ENCODE data around the gene ARHGAP26.

ARHGAP26 gene

DNA sequence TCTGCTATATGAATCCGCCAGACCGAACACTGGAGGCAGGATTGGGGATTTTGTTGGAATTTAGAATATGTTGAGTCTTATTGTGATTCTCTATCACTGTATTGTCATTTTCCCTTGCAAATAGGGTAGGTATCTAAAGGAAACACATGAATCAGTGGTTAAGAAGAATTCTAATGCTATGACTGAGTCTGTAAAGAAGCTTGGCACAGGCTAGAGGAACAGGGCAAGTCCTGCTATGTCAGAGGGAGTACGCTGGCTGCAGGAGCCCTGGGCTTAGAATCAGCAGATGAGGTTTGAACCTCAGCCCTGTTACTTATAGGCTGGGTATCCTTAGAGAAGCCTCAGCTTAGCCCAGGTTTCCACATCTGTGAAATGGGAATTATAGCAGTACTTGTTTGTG lies 435.2 kb downstream of the ARHGAP26 start:
- TF ChIP-seq, protein P1, sequence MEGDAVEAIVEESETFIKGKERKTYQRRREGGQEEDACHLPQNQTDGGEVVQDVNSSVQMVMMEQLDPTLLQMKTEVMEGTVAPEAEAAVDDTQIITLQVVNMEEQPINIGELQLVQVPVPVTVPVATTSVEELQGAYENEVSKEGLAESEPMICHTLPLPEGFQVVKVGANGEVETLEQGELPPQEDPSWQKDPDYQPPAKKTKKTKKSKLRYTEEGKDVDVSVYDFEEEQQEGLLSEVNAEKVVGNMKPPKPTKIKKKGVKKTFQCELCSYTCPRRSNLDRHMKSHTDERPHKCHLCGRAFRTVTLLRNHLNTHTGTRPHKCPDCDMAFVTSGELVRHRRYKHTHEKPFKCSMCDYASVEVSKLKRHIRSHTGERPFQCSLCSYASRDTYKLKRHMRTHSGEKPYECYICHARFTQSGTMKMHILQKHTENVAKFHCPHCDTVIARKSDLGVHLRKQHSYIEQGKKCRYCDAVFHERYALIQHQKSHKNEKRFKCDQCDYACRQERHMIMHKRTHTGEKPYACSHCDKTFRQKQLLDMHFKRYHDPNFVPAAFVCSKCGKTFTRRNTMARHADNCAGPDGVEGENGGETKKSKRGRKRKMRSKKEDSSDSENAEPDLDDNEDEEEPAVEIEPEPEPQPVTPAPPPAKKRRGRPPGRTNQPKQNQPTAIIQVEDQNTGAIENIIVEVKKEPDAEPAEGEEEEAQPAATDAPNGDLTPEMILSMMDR (IDR thresholded peaks at IDR 0.05) = no peak
- Histone ChIP-seq H3K4me3 (ENCODE audit: low read depth in 1 of 2, low read length in 1 of 2) (no peak overlapping the region), H3K27ac (no peak overlapping the region), H3K9me3 (no peaks in the 10 kb centered on the region), H3K36me3 (peaks cover 14% of the 10 kb centered on the region), H3K4me1 (ENCODE audit: control insufficient read depth in 1 of 2, insufficient read depth in 1 of 2, low read depth in 1 of 2, low read length in 1 of 2) (no peaks in the 10 kb centered on the region), H3K27me3 (no peaks in the 10 kb centered on the region)

DNA sequence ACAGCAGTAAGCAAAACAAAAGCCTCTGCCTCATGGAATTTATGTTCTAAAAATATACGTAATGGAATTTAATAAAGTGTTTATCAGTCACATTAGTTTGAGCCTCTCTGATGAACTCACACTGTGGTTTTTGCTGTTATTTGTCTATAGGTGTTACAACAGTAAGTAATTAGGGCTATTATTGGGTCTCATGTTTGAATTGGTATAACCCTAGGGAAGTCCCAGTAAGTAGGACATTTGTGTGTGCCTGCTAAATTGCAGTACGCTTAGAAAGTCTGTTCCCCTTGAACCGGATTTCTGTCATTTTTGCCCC lies 435.7 kb downstream of the ARHGAP26 start:
- Histone ChIP-seq H3K4me1 (ENCODE audit: control insufficient read depth in 1 of 2, insufficient read depth in 1 of 2, low read depth in 1 of 2, low read length in 1 of 2) (no peaks in the 10 kb centered on the region), H3K4me3 (ENCODE audit: low read depth in 1 of 2, low read length in 1 of 2) (no peak overlapping the region), H3K9me3 (no peaks in the 10 kb centered on the region), H3K27ac (no peak overlapping the region), H3K27me3 (no peaks in the 10 kb centered on the region), H3K36me3 (peaks cover 17% of the 10 kb centered on the region)
- TF ChIP-seq, protein P1 (IDR thresholded peaks at IDR 0.05) = no peak

DNA sequence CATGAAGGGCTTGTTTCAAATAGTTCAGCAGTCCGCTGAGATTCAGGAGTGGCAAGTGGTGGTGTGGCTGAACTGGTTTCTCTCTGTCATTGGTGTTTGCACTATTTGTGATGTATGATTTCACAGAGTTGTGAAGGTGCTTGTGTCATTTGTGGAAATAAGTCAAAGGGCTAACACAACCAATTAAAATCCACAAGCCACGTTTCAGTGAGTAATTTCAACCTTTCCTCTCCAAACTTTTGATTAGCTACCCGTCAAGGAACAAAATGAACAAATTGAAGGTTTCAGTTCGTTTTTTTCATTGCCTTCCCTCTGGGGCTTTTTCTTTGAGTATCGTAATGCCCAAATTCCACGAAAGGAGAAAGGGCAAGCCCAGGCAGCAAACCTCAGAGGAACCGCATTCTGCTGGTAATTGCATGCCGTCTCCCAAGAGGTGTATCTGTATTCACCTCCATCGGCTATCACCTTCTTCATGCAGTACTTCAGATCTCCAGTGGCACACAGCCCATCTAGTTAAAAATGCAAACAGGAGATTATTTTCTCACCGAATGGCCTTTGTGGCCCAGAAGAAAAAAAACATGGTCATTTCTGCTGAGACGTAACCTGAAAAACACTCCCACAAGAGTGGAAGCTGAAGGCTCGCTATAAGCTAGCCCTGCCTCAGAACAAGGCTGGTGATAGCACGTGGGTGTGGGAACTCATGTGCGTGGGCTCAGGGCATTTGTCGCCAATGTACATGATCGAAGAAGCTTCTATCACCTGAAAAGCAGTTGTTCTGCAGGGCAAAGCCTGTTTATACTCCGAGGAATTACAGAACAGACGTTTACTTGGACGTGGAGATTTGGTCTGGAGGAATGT lies 436.2 kb downstream of the ARHGAP26 start:
- TF ChIP-seq, protein P1 (IDR thresholded peaks at IDR 0.05) = no peak
- no peaks in the 10 kb centered on the region for H3K9me3 ChIP-seq
- H3K36me3 ChIP-seq = peaks cover 17% of the 10 kb centered on the region
- H3K27me3 ChIP-seq = no peaks in the 10 kb centered on the region
- no peaks in the 10 kb centered on the region for H3K4me1 ChIP-seq (ENCODE audit: control insufficient read depth in 1 of 2, insufficient read depth in 1 of 2, low read depth in 1 of 2, low read length in 1 of 2)
- no peak overlapping the region for H3K4me3 ChIP-seq (ENCODE audit: low read depth in 1 of 2, low read length in 1 of 2)
- H3K27ac ChIP-seq = no peak overlapping the region

DNA sequence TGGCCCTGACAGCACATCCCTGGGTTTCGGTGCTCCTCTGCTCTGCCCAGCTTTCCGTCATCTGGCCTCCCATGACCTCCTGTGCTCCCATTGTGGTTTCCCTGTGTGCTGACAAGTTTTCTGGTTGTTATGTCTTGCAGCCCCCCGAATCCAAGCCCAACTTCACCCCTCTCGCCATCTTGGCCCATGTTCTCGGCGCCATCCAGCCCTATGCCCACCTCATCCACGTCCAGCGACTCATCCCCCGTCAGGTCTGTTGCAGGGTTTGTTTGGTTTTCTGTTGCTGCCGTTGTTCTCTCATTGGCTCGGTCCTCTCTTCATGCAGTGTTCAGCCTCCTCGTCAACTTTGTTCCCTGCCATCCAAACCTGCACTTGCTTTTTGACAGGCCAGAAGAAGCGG lies 436.9 kb downstream of the ARHGAP26 start:
- H3K4me3 ChIP-seq (ENCODE audit: low read depth in 1 of 2, low read length in 1 of 2) = no peak overlapping the region
- TF ChIP-seq, protein P1 (IDR thresholded peaks at IDR 0.05) = no peak
- H3K9me3 ChIP-seq = no peaks in the 10 kb centered on the region
- H3K36me3 ChIP-seq = peaks cover 17% of the 10 kb centered on the region
- no peak overlapping the region for H3K27ac ChIP-seq
- H3K27me3 ChIP-seq = no peaks in the 10 kb centered on the region
- H3K4me1 ChIP-seq (ENCODE audit: control insufficient read depth in 1 of 2, insufficient read depth in 1 of 2, low read depth in 1 of 2, low read length in 1 of 2) = no peaks in the 10 kb centered on the region

DNA sequence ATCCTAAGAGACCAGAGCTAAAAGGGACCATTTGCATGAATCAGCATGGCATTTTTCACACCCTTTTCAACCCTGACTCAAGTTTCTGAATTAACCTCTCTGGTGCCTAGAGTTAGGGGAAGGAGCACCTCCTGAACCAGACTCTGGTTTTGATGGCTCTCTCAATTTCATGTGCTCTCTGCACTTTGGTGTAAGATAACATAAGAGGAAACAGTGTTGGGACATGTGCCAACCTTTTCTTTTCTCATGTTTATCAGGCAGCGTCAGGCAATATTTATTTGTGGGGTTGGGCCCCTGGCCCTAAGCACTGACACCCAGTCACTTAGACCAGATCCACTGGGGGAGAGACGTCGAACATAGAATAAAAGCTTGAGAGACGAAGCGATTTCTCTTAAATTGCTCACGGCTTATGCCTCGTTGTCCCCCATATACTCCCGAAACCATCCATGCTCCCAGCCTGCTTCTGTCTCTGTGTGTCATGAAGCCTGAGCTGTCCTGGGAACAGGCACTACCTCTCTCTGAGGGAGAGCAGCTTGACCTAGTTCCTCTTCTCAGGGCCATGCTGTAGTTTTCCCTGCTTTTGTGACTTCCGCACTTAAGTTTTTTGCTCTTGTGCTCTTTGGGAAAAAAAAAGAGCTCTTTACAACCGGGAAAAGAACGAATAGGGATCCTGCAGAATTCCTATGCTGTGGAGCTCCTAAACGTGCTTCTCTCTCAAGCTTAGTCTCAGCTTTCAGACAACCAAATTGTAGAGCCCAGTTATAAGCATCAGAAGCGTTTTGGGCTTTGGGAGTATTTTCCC lies 437.6 kb downstream of the ARHGAP26 start:
- no peaks in the 10 kb centered on the region for H3K9me3 ChIP-seq
- H3K27ac ChIP-seq = no peak overlapping the region
- no peaks in the 10 kb centered on the region for H3K27me3 ChIP-seq
- TF ChIP-seq, protein P1 (IDR thresholded peaks at IDR 0.05) = no peak
- H3K4me3 ChIP-seq (ENCODE audit: low read depth in 1 of 2, low read length in 1 of 2) = no peak overlapping the region
- no peaks in the 10 kb centered on the region for H3K4me1 ChIP-seq (ENCODE audit: control insufficient read depth in 1 of 2, insufficient read depth in 1 of 2, low read depth in 1 of 2, low read length in 1 of 2)
- H3K36me3 ChIP-seq = peaks cover 17% of the 10 kb centered on the region

Measured in neutrophil (primary cell).